NT2/D1 (cell line): Measurements from ENCODE around the gene EIF3K.
A peak's percentile ranks its signal among the peaks of the same experiment; 100 is the strongest.

ENCODE experiments used
- DNase-seq: peaks from one replicate; pipeline ENCODE4 v3.0.0-alpha.2; 2011; ENCODE audit warnings: low read depth, low spot score
- H3K27me3 ChIP-seq: 2 replicates; pipeline ENCODE4 v1.6.0; 2011; ENCODE audit warnings: mild to moderate bottlenecking; ENCODE audit not compliant: insufficient read length, insufficient read depth
- H3K36me3 ChIP-seq: 2 replicates; pipeline ENCODE4 v1.6.1; 2011; ENCODE audit warnings: mild to moderate bottlenecking, low read length, mixed read lengths; ENCODE audit not compliant: insufficient read depth, insufficient read length
- H3K4me1 ChIP-seq: 2 replicates; pipeline ENCODE4 v1.5.1; 2011; ENCODE audit not compliant: insufficient read depth, insufficient read length
- H3K4me3 ChIP-seq: 2 replicates; pipeline ENCODE4 v1.5.1; 2011; ENCODE audit warnings: low read depth; ENCODE audit not compliant: insufficient read length
- H3K9ac ChIP-seq: 2 replicates; pipeline ENCODE4 v1.6.0; 2011; ENCODE audit warnings: low read depth; ENCODE audit not compliant: insufficient read length
- H3K9me3 ChIP-seq: 2 replicates; pipeline ENCODE4 v1.5.1; 2011; ENCODE audit warnings: mild to moderate bottlenecking, low read length; ENCODE audit not compliant: insufficient read depth
- SUZ12 ChIP-seq: IDR thresholded peaks from 2 replicates; pipeline ENCODE4 v1.6.1; 2011; ENCODE audit not compliant: insufficient read length, insufficient read depth; ENCODE audit errors: extremely low read depth
- YY1 ChIP-seq: IDR thresholded peaks from 2 replicates; pipeline ENCODE4 v1.6.1; 2011; ENCODE audit not compliant: insufficient read length, insufficient read depth
- ZNF274 ChIP-seq: IDR thresholded peaks from 2 replicates; pipeline ENCODE4 v1.6.1; 2011; ENCODE audit warnings: mild to moderate bottlenecking, low read depth, low read length

EIF3K gene

DNA sequence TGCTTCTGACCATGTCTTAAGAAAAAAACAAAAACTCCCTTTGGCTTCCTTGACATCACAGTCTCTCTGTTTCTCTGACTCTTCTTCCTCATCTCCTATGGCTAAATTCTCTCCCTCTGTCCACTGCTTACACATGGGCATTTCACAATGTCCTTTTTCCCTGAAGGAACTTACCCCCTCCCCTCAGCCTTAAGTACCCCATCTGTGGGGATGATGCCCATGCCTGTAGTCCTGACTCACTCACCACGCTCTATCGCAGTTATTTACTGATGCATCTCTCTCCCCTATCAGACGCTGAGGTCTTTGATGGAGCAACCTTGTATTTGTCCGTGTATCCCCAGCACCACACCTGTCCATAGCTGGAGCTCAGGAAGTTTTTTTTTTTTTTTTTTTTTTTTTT, 60.9 kb downstream of the EIF3K start:
- Histone ChIP-seq H3K4me3 (no peak overlapping the region), H3K27me3 (no peaks in the 10 kb centered on the region), H3K4me1 (peaks cover 8% of the 10 kb centered on the region), H3K9me3 (peaks cover 5% of the 10 kb centered on the region; the same call in 1 of the 2 replicates), H3K36me3 (peaks cover 43% of the 10 kb centered on the region), H3K9ac (no peak overlapping the region)
- TF ChIP-seq SUZ12 (no peak), YY1 (no peak), ZNF274 (no peak)
- no peak for DNase-seq

DNA sequence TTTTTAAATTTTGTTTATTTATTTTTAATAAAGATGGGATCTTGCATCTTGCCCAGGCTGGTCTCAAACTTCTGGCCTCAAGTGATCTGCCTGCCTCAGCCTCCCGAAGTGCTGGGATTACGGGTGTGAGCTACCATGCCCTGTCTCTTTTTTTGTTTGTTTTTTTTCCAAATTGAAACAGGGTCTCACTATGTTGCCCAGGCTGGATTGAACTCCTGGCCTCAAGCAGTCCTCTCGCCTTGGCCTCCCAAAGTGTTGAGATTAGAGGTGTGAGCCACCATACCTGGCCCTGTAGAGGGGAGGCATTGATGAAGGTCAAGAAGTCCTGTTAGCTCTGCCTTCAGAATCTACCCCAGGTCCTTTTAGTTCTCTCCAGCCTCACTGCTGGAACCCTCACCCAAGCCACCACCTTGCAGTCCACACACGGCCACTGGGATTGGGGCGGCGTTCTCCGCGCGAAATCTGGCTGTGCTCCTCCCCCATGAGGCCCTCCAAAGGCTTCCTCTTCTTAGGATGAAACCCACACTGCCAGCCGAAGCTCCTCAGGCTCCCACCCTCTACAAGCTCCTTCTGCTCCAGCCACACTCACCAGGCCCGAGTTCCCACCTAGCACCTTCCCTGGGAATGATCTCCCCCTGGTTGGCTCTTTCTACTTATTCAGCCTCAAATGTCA, 63.3 kb downstream of the EIF3K start:
- no peak for DNase-seq
- TF ChIP-seq ZNF274 (no peak), YY1 (no peak), SUZ12 (no peak)
- H3K36me3 ChIP-seq = peaks cover 39% of the 10 kb centered on the region
- H3K9ac ChIP-seq = no peak overlapping the region
- H3K4me1 ChIP-seq = peaks cover 17% of the 10 kb centered on the region
- H3K9me3 ChIP-seq = peaks cover 5% of the 10 kb centered on the region; the same call in 1 of the 2 replicates
- H3K4me3 ChIP-seq = no peak overlapping the region
- no peaks in the 10 kb centered on the region for H3K27me3 ChIP-seq

DNA sequence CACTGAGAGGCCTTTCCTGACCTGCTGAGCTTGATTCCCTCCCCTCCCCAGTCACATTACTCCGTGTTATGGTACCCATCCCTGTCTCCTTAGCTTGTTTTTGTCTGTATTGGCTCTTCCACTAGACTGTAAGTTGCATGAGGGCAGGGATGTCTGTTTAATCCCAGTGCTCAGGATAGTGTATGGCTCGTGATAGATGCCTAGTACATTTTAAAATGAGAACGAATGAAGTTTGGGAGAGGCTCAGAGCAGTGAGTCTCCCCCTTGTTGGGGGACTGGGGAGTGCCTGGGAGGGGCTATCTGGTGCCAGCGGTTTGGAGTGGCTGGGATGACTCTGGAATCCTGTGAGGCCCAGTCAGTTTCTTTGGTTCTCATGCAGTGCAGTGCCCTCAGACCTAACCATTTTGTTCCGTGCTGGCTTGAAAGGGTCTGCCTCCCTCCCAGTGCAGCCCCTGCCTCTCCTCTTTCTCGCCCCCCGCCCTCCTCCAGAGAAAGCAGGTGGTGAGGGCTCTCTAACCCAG, 63.9 kb downstream of the EIF3K start:
- H3K4me1 ChIP-seq = peaks cover 17% of the 10 kb centered on the region
- DNase-seq = no peak
- TF ChIP-seq YY1 (no peak), SUZ12 (no peak), ZNF274 (no peak)
- peak overlapping the region; percentile 45 for H3K9ac ChIP-seq
- H3K4me3 ChIP-seq = no peak overlapping the region
- no peaks in the 10 kb centered on the region for H3K27me3 ChIP-seq
- peaks cover 38% of the 10 kb centered on the region for H3K36me3 ChIP-seq
- peaks cover 5% of the 10 kb centered on the region; the same call in 1 of the 2 replicates for H3K9me3 ChIP-seq

DNA sequence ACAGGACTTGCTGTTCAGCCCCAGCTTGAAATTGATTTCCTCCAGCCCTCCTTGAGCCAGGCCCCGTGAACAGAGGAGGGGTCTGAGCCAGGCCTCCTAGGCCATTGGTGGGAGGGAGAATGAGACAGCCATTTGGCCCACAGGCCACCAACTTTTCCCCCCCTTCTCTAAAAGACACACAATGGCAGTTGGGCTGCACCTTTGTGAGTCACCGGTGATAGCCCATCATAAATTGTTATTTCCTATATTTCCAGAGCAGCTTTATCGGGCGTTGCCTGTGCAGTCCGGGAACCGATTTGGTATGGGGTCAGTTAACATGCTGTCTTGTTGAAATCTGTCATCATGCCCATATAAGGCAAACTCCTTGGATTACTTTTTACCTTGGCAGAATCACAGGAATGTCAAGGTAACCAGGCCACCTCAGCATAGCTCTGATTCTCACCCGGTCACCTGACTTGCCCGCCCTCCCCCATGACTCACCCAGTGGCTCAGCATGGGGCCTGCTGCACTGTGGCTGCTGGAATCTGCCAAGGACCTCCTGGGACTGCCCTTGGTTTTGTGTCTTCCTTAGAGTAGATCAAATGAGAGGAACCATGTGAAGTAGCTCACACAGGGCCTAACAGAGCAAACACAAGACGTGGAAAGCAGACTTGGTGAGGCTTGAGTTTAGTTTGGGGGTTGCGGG, 64.5 kb downstream of the EIF3K start:
- H3K4me3 ChIP-seq = no peak overlapping the region
- no peak for DNase-seq

DNA sequence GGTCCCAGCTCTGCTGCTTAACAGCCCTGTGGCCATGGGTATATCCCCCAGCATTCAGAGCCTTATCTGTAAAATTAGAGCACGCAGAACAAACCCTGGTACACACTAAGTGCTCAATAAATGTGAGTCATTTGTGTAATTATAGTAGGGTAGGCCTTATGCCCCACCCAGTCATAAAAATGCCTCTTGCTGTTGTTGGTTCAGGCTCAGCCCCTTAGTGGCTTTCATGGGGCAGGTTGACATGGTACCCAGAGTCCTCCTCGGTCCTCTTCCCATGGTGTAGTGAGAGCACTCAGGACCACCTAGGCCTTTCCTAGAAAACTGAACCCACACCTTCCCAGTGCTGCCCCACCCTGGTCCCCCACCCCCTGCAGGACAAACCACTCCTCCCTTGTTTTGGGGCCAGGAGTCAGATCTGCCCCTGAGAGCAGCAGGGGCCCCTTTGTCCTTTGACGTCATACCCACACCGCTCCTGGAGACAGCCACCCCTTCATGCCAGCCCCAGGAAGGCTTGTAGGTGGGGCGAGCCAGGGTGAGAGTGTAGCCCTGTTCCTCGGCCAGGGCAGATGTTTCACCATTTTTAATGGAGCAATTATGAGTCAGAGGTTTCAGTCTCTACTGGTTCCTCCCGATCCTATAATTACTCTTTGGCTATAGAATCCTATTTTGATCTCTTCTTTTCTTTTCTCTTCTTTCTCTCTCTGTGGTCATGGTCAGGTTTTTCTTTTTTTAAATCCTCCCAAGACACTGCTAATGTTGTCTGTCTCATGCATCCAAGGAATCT, 65.3 kb downstream of the EIF3K start:
- no peak for TF ChIP-seq ZNF274
- TF ChIP-seq YY1 = no peak
- no peak for TF ChIP-seq SUZ12
- Histone ChIP-seq H3K9me3 (peaks cover 5% of the 10 kb centered on the region; the same call in 1 of the 2 replicates), H3K4me3 (no peak overlapping the region), H3K4me1 (peaks cover 17% of the 10 kb centered on the region), H3K27me3 (no peaks in the 10 kb centered on the region), H3K36me3 (peaks cover 29% of the 10 kb centered on the region), H3K9ac (peak overlapping the region; percentile 11)
- DNase-seq = no peak

More for the DNA sequence above, 64.5 kb downstream of the EIF3K start:
- Histone ChIP-seq H3K27me3 (no peaks in the 10 kb centered on the region), H3K9ac (peak overlapping the region; percentile 11), H3K36me3 (peaks cover 35% of the 10 kb centered on the region), H3K4me1 (peaks cover 17% of the 10 kb centered on the region), H3K9me3 (peaks cover 5% of the 10 kb centered on the region; the same call in 1 of the 2 replicates)
- TF ChIP-seq YY1 (no peak), ZNF274 (no peak)

DNA sequence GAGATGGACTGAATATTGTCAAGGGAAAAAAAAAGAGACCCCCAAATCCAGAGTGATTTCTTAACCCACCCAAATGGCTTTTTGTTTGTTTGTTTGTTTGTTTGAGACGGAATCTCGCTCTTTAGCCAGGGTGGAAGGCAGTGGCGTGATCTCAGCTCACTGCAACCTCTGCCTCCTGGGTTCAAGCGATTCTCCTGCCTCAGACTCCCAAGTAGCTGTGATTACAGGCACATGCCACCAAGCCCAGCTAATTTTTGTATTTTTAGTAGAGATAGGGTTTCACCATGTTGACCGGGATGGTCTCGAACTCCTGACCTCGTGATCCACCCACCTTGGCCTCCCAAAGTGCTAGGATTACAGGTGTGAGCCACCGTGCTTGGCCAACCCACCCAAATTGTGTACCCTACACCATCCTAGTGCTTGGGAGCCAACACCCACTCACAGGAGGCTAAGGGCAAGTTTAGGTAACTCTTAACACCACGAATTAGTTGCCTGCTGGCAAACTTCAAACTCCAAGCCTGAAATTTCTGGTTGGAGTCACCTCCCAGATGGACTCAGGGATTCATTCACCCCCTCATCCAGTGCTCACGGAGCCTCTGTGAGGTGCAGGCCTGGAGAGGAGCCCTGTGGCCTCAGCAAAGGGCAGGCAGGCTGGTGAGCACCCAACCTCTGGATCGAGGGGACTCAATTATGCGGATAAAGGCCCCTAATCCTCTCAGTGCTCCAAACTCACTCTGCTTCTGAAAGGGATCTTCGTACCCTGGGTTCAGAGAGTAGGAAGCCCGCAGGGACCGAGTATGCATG, 66.1 kb downstream of the EIF3K start:
- peaks cover 5% of the 10 kb centered on the region; the same call in 1 of the 2 replicates for H3K9me3 ChIP-seq
- TF ChIP-seq SUZ12 (no peak), ZNF274 (no peak), YY1 (no peak)
- H3K27me3 ChIP-seq = no peaks in the 10 kb centered on the region
- peaks cover 17% of the 10 kb centered on the region for H3K4me1 ChIP-seq
- H3K4me3 ChIP-seq = no peak overlapping the region
- H3K9ac ChIP-seq = peak overlapping the region; percentile 33
- DNase-seq = no peak
- H3K36me3 ChIP-seq = peaks cover 27% of the 10 kb centered on the region
